Uterus (tissue), 2 donors: Measurements from ENCODE around the gene PAGR1.

Experiments
- POLR2A ChIP-seq, 2 donors: fragments of 450-650 bp; IDR thresholded peaks; one replicate each; pipeline ENCODE4 v1.6.1; 2016; ENCODE audit warnings: antibody characterized with exemption in 2 of 2, mild to moderate bottlenecking in 1 of 2, moderate library complexity in 1 of 2
- TF ChIP-seq, protein P1 (sequence below), 4 experiments: fragments of 200-600 bp in 2 of 4; fragments of 450-650 bp in 2 of 4; sonication (generic) in 2 of 4; IDR thresholded peaks; one replicate each; pipeline ENCODE4 v1.5.1; 2016 to 2019; ENCODE audit warnings: antibody characterized with exemption in 4 of 4, mild to moderate bottlenecking in 2 of 4, moderate library complexity in 1 of 4

DNA sequence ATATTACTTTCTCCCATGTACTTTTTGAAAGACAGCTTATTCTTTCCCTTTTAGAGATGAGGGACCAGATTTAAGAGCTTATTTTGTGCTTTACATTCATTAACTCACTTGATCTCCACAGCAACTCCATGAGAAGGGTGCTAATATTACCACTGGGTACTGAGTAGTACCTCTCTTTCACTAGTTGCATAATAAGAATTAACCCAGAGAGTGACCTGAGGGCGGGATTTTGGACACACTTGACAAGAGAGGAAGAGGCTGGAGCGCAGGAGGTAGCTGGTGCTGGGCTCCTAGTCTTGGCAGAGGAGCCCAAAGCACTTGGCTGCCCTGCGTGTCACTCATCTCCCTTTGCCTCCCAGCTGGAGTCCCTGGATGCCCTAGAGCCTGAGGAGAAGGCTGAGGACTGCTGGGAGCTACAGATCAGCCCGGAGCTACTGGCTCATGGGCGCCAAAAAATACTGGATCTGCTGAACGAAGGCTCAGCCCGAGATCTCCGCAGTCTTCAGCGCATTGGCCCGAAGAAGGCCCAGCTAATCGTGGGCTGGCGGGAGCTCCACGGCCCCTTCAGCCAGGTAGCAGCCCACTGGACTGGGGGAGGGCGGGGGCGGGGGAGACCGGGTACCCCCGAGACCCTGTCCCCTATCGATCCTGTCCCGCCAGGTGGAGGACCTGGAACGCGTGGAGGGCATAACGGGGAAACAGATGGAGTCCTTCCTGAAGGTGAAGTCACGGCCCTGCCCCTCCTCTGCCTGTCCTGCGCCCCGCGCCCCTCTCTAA lies 11.3 kb upstream of the PAGR1 start:
- no peak for TF ChIP-seq POLR2A (IDR thresholded peaks at IDR 0.05)
- TF ChIP-seq, protein P1, sequence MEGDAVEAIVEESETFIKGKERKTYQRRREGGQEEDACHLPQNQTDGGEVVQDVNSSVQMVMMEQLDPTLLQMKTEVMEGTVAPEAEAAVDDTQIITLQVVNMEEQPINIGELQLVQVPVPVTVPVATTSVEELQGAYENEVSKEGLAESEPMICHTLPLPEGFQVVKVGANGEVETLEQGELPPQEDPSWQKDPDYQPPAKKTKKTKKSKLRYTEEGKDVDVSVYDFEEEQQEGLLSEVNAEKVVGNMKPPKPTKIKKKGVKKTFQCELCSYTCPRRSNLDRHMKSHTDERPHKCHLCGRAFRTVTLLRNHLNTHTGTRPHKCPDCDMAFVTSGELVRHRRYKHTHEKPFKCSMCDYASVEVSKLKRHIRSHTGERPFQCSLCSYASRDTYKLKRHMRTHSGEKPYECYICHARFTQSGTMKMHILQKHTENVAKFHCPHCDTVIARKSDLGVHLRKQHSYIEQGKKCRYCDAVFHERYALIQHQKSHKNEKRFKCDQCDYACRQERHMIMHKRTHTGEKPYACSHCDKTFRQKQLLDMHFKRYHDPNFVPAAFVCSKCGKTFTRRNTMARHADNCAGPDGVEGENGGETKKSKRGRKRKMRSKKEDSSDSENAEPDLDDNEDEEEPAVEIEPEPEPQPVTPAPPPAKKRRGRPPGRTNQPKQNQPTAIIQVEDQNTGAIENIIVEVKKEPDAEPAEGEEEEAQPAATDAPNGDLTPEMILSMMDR (IDR thresholded peaks at IDR 0.05): no peak
